K562 (cell line): ENCODE results near the gene RPH3AL. TPM values are rescaled to one million over a fixed set of nuclear protein-coding genes. Genes with fewer than 3 reads are reported as not detected.

ENCODE experiments used
- ATAC-seq: fragments of 200-7000 bp; cut with Tn5 transposase; 3 replicates; pipeline ENCODE4 v1.9.1; 2020; ENCODE audit warnings: moderate library complexity
- BruUV-seq: library from RNA; stranded (reverse); fragments of 400-500 nt; replicated peaks from 2 replicates; lab custom pipeline; 2021; lab: Mats Ljungman, UMichigan
- CTCF ChIA-PET: fragments of 300-600 bp; formaldehyde crosslinking; extraction: SDS; loops from one replicate; lab custom pipeline; 2021; ENCODE audit warnings: low intra/inter-chr PET ratio; lab: Yijun Ruan, JAX
- POLR2A ChIA-PET: fragments of 300-600, 350-650 bp; sonication (Branson Sonifier 250); formaldehyde crosslinking; extraction: SDS; loops from one replicate; lab custom pipeline; 2021; ENCODE audit warnings: antibody characterized with exemption, inconsistent platforms; lab: Yijun Ruan, JAX
- DNase-seq, 4 experiments: peaks; one replicate each; pipeline versions ENCODE4 v3.0.0 to v3.0.0-alpha.2; 2011 to 2018; ENCODE audit warnings: low spot score in 3 of 4, mixed read lengths in 3 of 4; ENCODE audit errors: extremely low read depth in 1 of 4
- FAIRE-seq: peaks from 2 replicates; lab custom pipeline; 2011; peaks lifted over from hg19 to GRCh38; lab: Jason Lieb, UNC
- H2AFZ ChIP-seq: 2 replicates; pipeline ENCODE4 v1.6.0; 2011; ENCODE audit warnings: low read depth, low read length, control low read depth, inconsistent platforms
- H3K27ac ChIP-seq: fragments of 200-600 bp; 3 replicates; pipeline ENCODE4 v1.8.0; 2011; ENCODE audit warnings: low read depth, mild to moderate bottlenecking, control low read depth, inconsistent platforms, low read length, moderate library complexity, mixed read lengths; ENCODE audit errors: extremely low read depth
- H3K27me3 ChIP-seq, 2 experiments: fragments of 300-600 bp in 1 of 2; 2 replicates in 1 of 2; 3 replicates in 1 of 2; pipeline versions ENCODE4 v1.6.0 to v1.8.0; 2011; ENCODE audit warnings: inconsistent platforms in 2 of 2, low read length in 2 of 2, mild to moderate bottlenecking in 1 of 2, mixed read lengths in 1 of 2, moderate library complexity in 1 of 2; ENCODE audit not compliant: control insufficient read depth in 2 of 2, insufficient read depth in 2 of 2
- H3K36me3 ChIP-seq: fragments of 300-600 bp; 3 replicates; pipeline ENCODE4 v1.8.0; 2011; ENCODE audit warnings: mild to moderate bottlenecking, low read length, inconsistent platforms; ENCODE audit not compliant: control insufficient read depth, insufficient read depth
- H3K4me1 ChIP-seq, 2 experiments: fragments of 200-600 bp in 1 of 2; replicated peaks in 1 of 2; 2 replicates in 1 of 2; 3 replicates in 1 of 2; pipeline versions ENCODE4 v1.5.1 to v1.8.0; 2011; ENCODE audit warnings: inconsistent platforms in 2 of 2, low read length in 2 of 2, mild to moderate bottlenecking in 1 of 2, mixed read lengths in 1 of 2, moderate library complexity in 1 of 2; ENCODE audit not compliant: control insufficient read depth in 2 of 2, insufficient read depth in 2 of 2
- H3K4me2 ChIP-seq: 2 replicates; pipeline ENCODE4 v1.6.1; 2011; ENCODE audit warnings: low read length, control low read depth, inconsistent platforms, mixed read lengths; ENCODE audit not compliant: insufficient read depth
- H3K4me3 ChIP-seq: fragments of 200-600 bp; sonication (generic), shearing (Covaris generic); 2 replicates; pipeline ENCODE4 v1.5.1; 2016; ENCODE audit warnings: control low read depth, inconsistent platforms
- H3K79me2 ChIP-seq: fragments of 200-600 bp; 3 replicates; pipeline ENCODE4 v1.8.0; 2011; ENCODE audit warnings: low read length, inconsistent platforms; ENCODE audit not compliant: control insufficient read depth, insufficient read depth
- H3K9ac ChIP-seq, 2 experiments: 2 replicates each; pipeline versions ENCODE4 v1.6.0 to v1.6.1; 2011; ENCODE audit warnings: low read depth in 2 of 2, low read length in 2 of 2, control low read depth in 1 of 2, inconsistent platforms in 1 of 2, mild to moderate bottlenecking in 1 of 2, mixed read lengths in 1 of 2; ENCODE audit not compliant: insufficient read depth in 1 of 2
- H3K9me1 ChIP-seq: one replicate; pipeline ENCODE4 v1.6.0; 2011; ENCODE audit warnings: inconsistent platforms, mild to moderate bottlenecking, low read length, moderate library complexity; ENCODE audit not compliant: control insufficient read depth, insufficient read depth
- H3K9me3 ChIP-seq: replicated peaks from 2 replicates; pipeline ENCODE4 v1.5.1; 2011; ENCODE audit warnings: low read depth, low read length, inconsistent platforms; ENCODE audit not compliant: control insufficient read depth, insufficient read depth
- H4K20me1 ChIP-seq: replicated peaks from 2 replicates; pipeline ENCODE4 v1.6.1; 2011; ENCODE audit warnings: low read length, inconsistent platforms, mixed read lengths; ENCODE audit not compliant: control insufficient read depth, insufficient read depth
- FOXJ2 ChIP-seq: fragments of 200-800 bp; sonication (Bioruptor generic); IDR thresholded peaks from 2 replicates; pipeline ENCODE4 v1.6.1; 2016; ENCODE audit warnings: missing genetic modification characterization, missing compliant biosample characterization
- FOXK2 ChIP-seq, 2 experiments: fragments of 450-650 bp; IDR thresholded peaks in 1 of 2; conservative IDR thresholded peaks in 1 of 2; 2 replicates each; pipeline ENCODE4 v1.6.1; 2016; ENCODE audit warnings: low read depth in 2 of 2, mild to moderate bottlenecking in 1 of 2
- MAFF ChIP-seq: IDR thresholded peaks from 2 replicates; pipeline ENCODE4 v1.6.1; 2012; ENCODE audit warnings: low read length, improper control_type of control experiment
- MCM3 ChIP-seq: fragments of 450-650 bp; IDR thresholded peaks from 2 replicates; pipeline ENCODE4 v1.6.1; 2016
- MED1 ChIP-seq: sonication (generic); formaldehyde crosslinking; IDR thresholded peaks from 2 replicates; pipeline ENCODE4 v1.8.1; 2023; ENCODE audit warnings: missing genetic modification reagents, borderline replicate concordance
- MXI1 ChIP-seq: IDR thresholded peaks from 2 replicates; pipeline ENCODE4 v1.6.1; 2011; ENCODE audit warnings: low read depth, mild to moderate bottlenecking, improper control_type of control experiment, low read length
- PCBP2 ChIP-seq: fragments of 200-400 bp; formaldehyde crosslinking; IDR thresholded peaks from 2 replicates; pipeline ENCODE4 v1.6.1; 2018; ENCODE audit warnings: low read length, low read depth, mild to moderate bottlenecking, moderate library complexity; ENCODE audit not compliant: poor library complexity, severe bottlenecking
- TAF15 ChIP-seq: fragments of 200-400 bp; formaldehyde crosslinking; IDR thresholded peaks from 2 replicates; pipeline ENCODE4 v1.6.1; 2017; ENCODE audit warnings: mild to moderate bottlenecking, low read depth, low read length, moderate library complexity
- THRAP3 ChIP-seq: fragments of 450-650 bp; IDR thresholded peaks from 2 replicates; pipeline ENCODE4 v1.6.1; 2016; ENCODE audit warnings: mild to moderate bottlenecking, inconsistent platforms, borderline replicate concordance
- ZBTB49 ChIP-seq: sonication (generic); formaldehyde crosslinking; IDR thresholded peaks from 2 replicates; pipeline ENCODE4 v1.8.0; 2022; ENCODE audit warnings: missing genetic modification reagents, mild to moderate bottlenecking, borderline replicate concordance
- ZNF124 ChIP-seq: sonication (generic); formaldehyde crosslinking; IDR thresholded peaks from 2 replicates; pipeline ENCODE4 v1.8.1; 2022; ENCODE audit warnings: missing genetic modification reagents
- ZNF184 ChIP-seq: sonication (generic); formaldehyde crosslinking; IDR thresholded peaks from 2 replicates; pipeline ENCODE4 v1.5.0; 2020; ENCODE audit warnings: missing genetic modification reagents
- WGBS: fragments of 100-300 bp; shearing (Covaris generic); methylation state at CpG from one replicate; pipeline ENCODE4 v1.1.6; 2016; ENCODE audit warnings: low coverage, mixed read lengths; ENCODE audit not compliant: insufficient coverage; ENCODE audit errors: missing lambda C conversion rate; 5-methylcytosine and 5-hydroxymethylcytosine counted together
- in situ Hi-C: fragments of 300-500 bp; cut with MboI; formaldehyde crosslinking; loops from 4 replicates; pipeline ENCODE4 v1.15.0; 2018; ENCODE audit warnings: inconsistent platforms, mixed read lengths
- intact Hi-C: fragments of 100-400 bp; cut with micrococcal nuclease; formaldehyde crosslinking; loops from 2 replicates; pipeline ENCODE4 v1.14.2; 2022
- polyA plus RNA-seq, 8 experiments: library from polyadenylated mRNA; depleted of rRNA in 4 of 8; stranded (reverse) in 5 of 8; unstranded in 3 of 8; fragments of >200 nt; fragmentation: Nextera tagmentation in 2 of 8; fragmentation: Illumina TruSeq in 1 of 8; extraction: Ambion mirVana in 2 of 8; extraction: Trizol in 1 of 8; gene quantifications; 2 replicates each; pipeline versions ENCODE4 v1.2.1 to v1.2.3, GENCODE V29; 2011 to 2014; ENCODE audit warnings: inconsistent platforms in 1 of 8, missing spikeins in 1 of 8
- total RNA-seq, 7 experiments: library from RNA; depleted of rRNA in 6 of 7; stranded (reverse); fragments of >200 nt in 6 of 7; fragmentation: Illumina TruSeq in 2 of 7; extraction: Trizol in 2 of 7; gene quantifications; 2 replicates each; pipeline versions ENCODE4 v1.2.1 to v1.2.3, GENCODE V29; 2011 to 2021; ENCODE audit warnings: low replicate concordance in 1 of 7

Gene RPH3AL
- total and polyA plus RNA-seq, 9 of the 15 experiments (the other 6 are each of a cell fraction or from before 2014, with no cell fraction given) = 0.18 to 1.7 (median 0.39) TPM

- in situ Hi-C loops = no loop called here
- ATAC-seq = no peak
- H3K4me3 ChIP-seq = no peak overlapping the region
- H2AFZ ChIP-seq = no peak overlapping the region
- WGBS = 5% methylated on average over 13 of the region's 29 CpGs
- intact Hi-C loops = no loop called here
- ChIA-PET CTCF (no interaction called here), POLR2A (interaction anchor here (0.5 kb wide), 1 partner anchor 55 kb away, joined by 4 read pairs; no protein-coding TSS in a partner anchor)
- no peak overlapping the region for H3K27ac ChIP-seq
- H4K20me1 ChIP-seq = no peaks in the 10 kb centered on the region; the same call in 1 of the 2 replicates
- no peaks in the 10 kb centered on the region for H3K9me1 ChIP-seq
- H3K36me3 ChIP-seq = no peaks in the 10 kb centered on the region
- H3K4me2 ChIP-seq = no peak overlapping the region
- peaks cover 7 to 71% of the 10 kb centered on the region in 2 experiments; a peak in 4 of 5 replicates for H3K27me3 ChIP-seq
- no peaks in the 10 kb centered on the region for H3K79me2 ChIP-seq
- H3K4me1 ChIP-seq = no peaks in the 10 kb centered on the region; a peak in 1 of 5 replicates
- FAIRE-seq = no peak
- no peak for TF ChIP-seq ZNF184 (CRISPR knock-in tag)
- TF ChIP-seq PCBP2 = no peak
- TF ChIP-seq MAFF = no peak
- no peak overlapping the region for H3K9ac ChIP-seq
- no peak for DNase-seq
- no peaks in the 10 kb centered on the region for H3K9me3 ChIP-seq
- no TSS peak for BruUV-seq
Measured at GRCh38 chr17:284676-285355, 67.8 kb downstream of the RPH3AL start.

GRCh38 chr17:283911-284675 lies 68.5 kb downstream of the RPH3AL start:
- Histone ChIP-seq H3K4me2 (no peak overlapping the region), H3K27me3 (peaks cover 4 to 64% of the 10 kb centered on the region in 2 experiments; a peak in 4 of 5 replicates), H3K27ac (no peak overlapping the region), H3K9me1 (no peaks in the 10 kb centered on the region), H3K9ac (no peak overlapping the region), H3K79me2 (no peaks in the 10 kb centered on the region), H4K20me1 (no peaks in the 10 kb centered on the region; the same call in 1 of the 2 replicates), H3K4me1 (no peaks in the 10 kb centered on the region), H2AFZ (no peak overlapping the region), H3K36me3 (no peaks in the 10 kb centered on the region), H3K4me3 (no peak overlapping the region), H3K9me3 (no peaks in the 10 kb centered on the region)
- ChIA-PET CTCF (no interaction called here), POLR2A (no interaction called here)
- no peak for DNase-seq
- intact Hi-C loops (no loop called here), in situ Hi-C loops (no loop called here)
- 2% methylated on average over 19 of the region's 25 CpGs for WGBS
- no peak for ATAC-seq
- FAIRE-seq = no peak
- no TSS peak for BruUV-seq
- TF ChIP-seq FOXJ2 (tag) (no peak), ZNF124 (CRISPR knock-in tag) (no peak), FOXK2 (conservative IDR thresholded peaks at IDR 0.05 in 1 of 2, IDR thresholded peaks at IDR 0.05 in 1 of 2; ENCODE audit: low read depth in 2 of 2) (no peak), MXI1 (no peak), MCM3 (no peak), TAF15 (no peak), MED1 (CRISPR knock-in tag) (no peak), THRAP3 (no peak), ZBTB49 (CRISPR knock-in tag) (no peak)
